H9 (cell line): ENCODE measurements around the gene BEST2. TPM values are rescaled to one million over a fixed set of nuclear protein-coding genes. Genes with fewer than 3 reads are reported as not detected.

ENCODE experiments used
- DNase-seq: peaks from one replicate; pipeline ENCODE4 v3.0.0-alpha.2; 2017
- H2AFZ ChIP-seq: one replicate; pipeline ENCODE4 v1.6.1; 2013; ENCODE audit warnings: mild to moderate bottlenecking, low read length, control low read depth, moderate library complexity
- H2AK5ac ChIP-seq: 2 replicates; pipeline ENCODE4 v1.6.1; 2013; ENCODE audit warnings: low read length, control low read depth, mixed read lengths; ENCODE audit not compliant: insufficient read length
- H2BK120ac ChIP-seq: one replicate; pipeline ENCODE4 v1.6.1; 2013; ENCODE audit warnings: low read depth, mild to moderate bottlenecking, low read length, control low read depth, inconsistent platforms; ENCODE audit not compliant: poor library complexity, severe bottlenecking
- H2BK12ac ChIP-seq: 2 replicates; pipeline ENCODE4 v1.6.1; 2013; ENCODE audit warnings: low read length, control low read depth, mixed read lengths, low read depth; ENCODE audit not compliant: insufficient read length
- H2BK15ac ChIP-seq: 2 replicates; pipeline ENCODE4 v1.6.1; 2013; ENCODE audit warnings: low read depth, low read length, control low read depth
- H2BK20ac ChIP-seq: one replicate; pipeline ENCODE4 v1.6.1; 2013; ENCODE audit warnings: low read depth, mild to moderate bottlenecking, low read length, control low read depth, inconsistent platforms; ENCODE audit not compliant: poor library complexity, severe bottlenecking
- H2BK5ac ChIP-seq: 2 replicates; pipeline ENCODE4 v1.6.1; 2013; ENCODE audit warnings: low read length, control low read depth, mixed read lengths; ENCODE audit not compliant: insufficient read length
- H3K14ac ChIP-seq: 2 replicates; pipeline ENCODE4 v1.6.1; 2013; ENCODE audit warnings: low read length, control low read depth; ENCODE audit not compliant: insufficient read depth
- H3K18ac ChIP-seq: 2 replicates; pipeline ENCODE4 v1.6.1; 2013; ENCODE audit warnings: low read depth, mild to moderate bottlenecking, mixed read lengths, low read length, control low read depth; ENCODE audit not compliant: insufficient read length
- H3K23ac ChIP-seq: 2 replicates; pipeline ENCODE4 v1.6.1; 2013; ENCODE audit warnings: low read length, control low read depth, mixed read lengths, low read depth; ENCODE audit not compliant: insufficient read length
- H3K23me2 ChIP-seq: 2 replicates; pipeline ENCODE4 v1.6.1; 2013; ENCODE audit warnings: low read depth, mild to moderate bottlenecking, mixed read lengths, low read length, control low read depth; ENCODE audit not compliant: insufficient read length, poor library complexity, severe bottlenecking
- H3K27ac ChIP-seq: 2 replicates; pipeline ENCODE4 v1.5.1; 2013; ENCODE audit warnings: low read length, control low read depth, mixed read lengths, low read depth; ENCODE audit not compliant: insufficient read length
- H3K27me3 ChIP-seq: 2 replicates; pipeline ENCODE4 v1.6.1; 2013; ENCODE audit warnings: low read length, control low read depth, inconsistent platforms; ENCODE audit not compliant: insufficient read depth
- H3K4ac ChIP-seq: 2 replicates; pipeline ENCODE4 v1.6.1; 2013; ENCODE audit warnings: low read depth, mild to moderate bottlenecking, control low read depth, inconsistent platforms, low read length, moderate library complexity
- H3K4me1 ChIP-seq: 2 replicates; pipeline ENCODE4 v1.6.1; 2013; ENCODE audit warnings: low read length, control low read depth, inconsistent platforms; ENCODE audit not compliant: insufficient read depth
- H3K4me2 ChIP-seq: 2 replicates; pipeline ENCODE4 v1.6.1; 2013; ENCODE audit warnings: low read length, control low read depth, mixed read lengths; ENCODE audit not compliant: insufficient read length, insufficient read depth
- H3K56ac ChIP-seq: 2 replicates; pipeline ENCODE4 v1.6.1; 2013; ENCODE audit warnings: low read depth, mild to moderate bottlenecking, mixed read lengths, low read length, control low read depth; ENCODE audit not compliant: insufficient read length
- H3K79me1 ChIP-seq: 2 replicates; pipeline ENCODE4 v1.6.1; 2013; ENCODE audit warnings: low read depth, mild to moderate bottlenecking, moderate library complexity, low read length, control low read depth, inconsistent platforms; ENCODE audit not compliant: insufficient read depth, poor library complexity, severe bottlenecking
- H3K79me2 ChIP-seq: 2 replicates; pipeline ENCODE4 v1.6.1; 2013; ENCODE audit warnings: low read length, control low read depth, inconsistent platforms; ENCODE audit not compliant: insufficient read depth
- H3K9ac ChIP-seq: 2 replicates; pipeline ENCODE4 v1.6.1; 2013; ENCODE audit warnings: low read length, control low read depth, mixed read lengths; ENCODE audit not compliant: insufficient read length; ENCODE audit errors: extremely low read depth
- H3K9me3 ChIP-seq: one replicate; pipeline ENCODE4 v1.6.1; 2013; ENCODE audit warnings: low read depth, low read length, inconsistent platforms; ENCODE audit not compliant: control insufficient read depth
- H3T11ph ChIP-seq: one replicate; pipeline ENCODE4 v1.6.1; 2013; ENCODE audit warnings: mild to moderate bottlenecking, low read length, control low read depth, inconsistent platforms
- H4K20me1 ChIP-seq: one replicate; pipeline ENCODE4 v1.6.1; 2013; ENCODE audit not compliant: control insufficient read depth, insufficient read length, insufficient read depth
- H4K5ac ChIP-seq: 2 replicates; pipeline ENCODE4 v1.6.1; 2013; ENCODE audit warnings: low read depth, mild to moderate bottlenecking, mixed read lengths, low read length, control low read depth; ENCODE audit not compliant: insufficient read length
- H4K8ac ChIP-seq: replicated peaks from 2 replicates; pipeline ENCODE4 v1.6.1; 2013; ENCODE audit warnings: low read length, control low read depth, mixed read lengths, low read depth; ENCODE audit not compliant: insufficient read length
- H4K91ac ChIP-seq: 2 replicates; pipeline ENCODE4 v1.6.1; 2013; ENCODE audit warnings: low read depth, mild to moderate bottlenecking, moderate library complexity, mixed read lengths, low read length, control low read depth; ENCODE audit not compliant: insufficient read length
- H3K27ac Mint-ChIP-seq, 3 experiments: 2 replicates in 2 of 3; 3 replicates in 1 of 3; pipeline ENCODE4 v1.8.0; 2020 to 2021; ENCODE audit warnings: mixed read lengths in 3 of 3, mild to moderate bottlenecking in 1 of 3, moderate library complexity in 1 of 3
- H3K27me3 Mint-ChIP-seq: 2 replicates; pipeline ENCODE4 v1.8.0; 2021; ENCODE audit warnings: low read depth, mild to moderate bottlenecking, moderate library complexity, mixed read lengths
- H3K36me3 Mint-ChIP-seq, 3 experiments: 2 replicates in 2 of 3; 3 replicates in 1 of 3; pipeline ENCODE4 v1.8.0; 2020 to 2021; ENCODE audit warnings: low read depth in 3 of 3, mixed read lengths in 3 of 3; ENCODE audit not compliant: insufficient read depth in 1 of 3
- H3K4me1 Mint-ChIP-seq, 2 experiments: 2 replicates each; pipeline ENCODE4 v1.8.0; 2020; ENCODE audit warnings: mixed read lengths in 2 of 2
- H3K4me3 Mint-ChIP-seq, 2 experiments: 2 replicates in 1 of 2; 3 replicates in 1 of 2; pipeline ENCODE4 v1.8.0; 2020 to 2021; ENCODE audit warnings: mild to moderate bottlenecking in 2 of 2, mixed read lengths in 2 of 2, moderate library complexity in 1 of 2
- H3K9me3 Mint-ChIP-seq, 2 experiments: 2 replicates in 1 of 2; 3 replicates in 1 of 2; pipeline ENCODE4 v1.8.0; 2020; ENCODE audit warnings: mild to moderate bottlenecking in 2 of 2, mixed read lengths in 2 of 2, moderate library complexity in 1 of 2
- WGBS: extraction: QIAGEN DNeasy Blood & Tissue Kit; methylation state at CpG from one replicate; pipeline ENCODE4 v1.1.7; 2013; ENCODE audit warnings: missing lambda C conversion rate, low lambda C conversion rate, mixed read lengths; ENCODE audit not compliant: insufficient read length; ENCODE audit errors: extremely low coverage; 5-methylcytosine and 5-hydroxymethylcytosine counted together
- total RNA-seq: library from RNA; stranded (reverse); gene quantifications from 2 replicates; pipeline ENCODE4 v1.2.1, GENCODE V29; 2021
- TF ChIP-seq, protein P1 (sequence below): fragments of 200-600 bp; sonication (generic); conservative IDR thresholded peaks from 3 replicates; pipeline ENCODE4 v1.8.0; 2021; ENCODE audit warnings: antibody characterized with exemption, mild to moderate bottlenecking

The BEST2 gene
- total RNA-seq, 1 experiment from 2014 or later, result 1.6 TPM

- Histone ChIP-seq H3K14ac (peak within 1 kb of the TSS; percentile 86), H3K9me3 (no peaks in the 10 kb centered on the region), H2BK15ac (no peak within 1 kb of the TSS), H4K5ac (no peak within 1 kb of the TSS), H4K20me1 (no peaks in the 10 kb centered on the region), H3K23me2 (peaks cover 24% of the 10 kb centered on the region), H3K23ac (no peak within 1 kb of the TSS), H3K79me2 (no peaks in the 10 kb centered on the region), H2AFZ (no peak within 1 kb of the TSS), H4K8ac (no peak within 1 kb of the TSS), H4K91ac (no peak within 1 kb of the TSS), H2BK20ac (no peak within 1 kb of the TSS), H3K27ac (no peak within 1 kb of the TSS), H3K18ac (peak within 1 kb of the TSS; percentile 73), H2BK120ac (no peak within 1 kb of the TSS), H3T11ph (no peak within 1 kb of the TSS), H2AK5ac (no peak within 1 kb of the TSS), H3K27me3 (no peaks in the 10 kb centered on the region), H2BK5ac (no peak within 1 kb of the TSS), H3K4me2 (peak within 1 kb of the TSS; percentile 84), H3K79me1 (peaks cover 4% of the 10 kb centered on the region), H3K4ac (no peak within 1 kb of the TSS), H2BK12ac (no peak within 1 kb of the TSS), H3K4me1 (no peaks in the 10 kb centered on the region; the same call in 1 of the 2 replicates), H3K9ac (peak within 1 kb of the TSS; percentile 85), H3K56ac (no peak within 1 kb of the TSS)
- peak; percentile 77 for DNase-seq
- Mint-ChIP-seq H3K36me3 (peaks cover 11 to 44% (median 35%) of the 10 kb centered on the region in 3 experiments; a peak in 6 of 7 replicates), H3K9me3 (no peaks in the 10 kb centered on the region; a peak in 1 of 5 replicates), H3K4me3 (peak within 1 kb of the TSS; percentile 91 to 94), H3K27me3 (peaks cover 6% of the 10 kb centered on the region), H3K27ac (peak within 1 kb of the TSS in 1 of 3 experiments; percentile 81; a peak in 2 of 7 replicates), H3K4me1 (peaks cover 16 to 20% of the 10 kb centered on the region in 2 experiments)
- no CpG with 5 or more reads among the region's 78 CpGs for WGBS
- TF ChIP-seq, protein P1, sequence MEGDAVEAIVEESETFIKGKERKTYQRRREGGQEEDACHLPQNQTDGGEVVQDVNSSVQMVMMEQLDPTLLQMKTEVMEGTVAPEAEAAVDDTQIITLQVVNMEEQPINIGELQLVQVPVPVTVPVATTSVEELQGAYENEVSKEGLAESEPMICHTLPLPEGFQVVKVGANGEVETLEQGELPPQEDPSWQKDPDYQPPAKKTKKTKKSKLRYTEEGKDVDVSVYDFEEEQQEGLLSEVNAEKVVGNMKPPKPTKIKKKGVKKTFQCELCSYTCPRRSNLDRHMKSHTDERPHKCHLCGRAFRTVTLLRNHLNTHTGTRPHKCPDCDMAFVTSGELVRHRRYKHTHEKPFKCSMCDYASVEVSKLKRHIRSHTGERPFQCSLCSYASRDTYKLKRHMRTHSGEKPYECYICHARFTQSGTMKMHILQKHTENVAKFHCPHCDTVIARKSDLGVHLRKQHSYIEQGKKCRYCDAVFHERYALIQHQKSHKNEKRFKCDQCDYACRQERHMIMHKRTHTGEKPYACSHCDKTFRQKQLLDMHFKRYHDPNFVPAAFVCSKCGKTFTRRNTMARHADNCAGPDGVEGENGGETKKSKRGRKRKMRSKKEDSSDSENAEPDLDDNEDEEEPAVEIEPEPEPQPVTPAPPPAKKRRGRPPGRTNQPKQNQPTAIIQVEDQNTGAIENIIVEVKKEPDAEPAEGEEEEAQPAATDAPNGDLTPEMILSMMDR, result no peak; the same call in 2 of the 3 replicates
Observed at GRCh38 chr19:12801466-12802266, 50.1 kb downstream of the BEST2 start, which contains the start of the genes PRDX2 and THSD8. Gene PRDX2, minus strand, starts transcription at chr19:12801800. Its CDS starts 539 bp downstream, at chr19:12801261. Gene THSD8, plus strand, starts transcription at chr19:12802069. Its CDS starts 3 bp downstream, at chr19:12802072.
